NK-92 (cell line): ENCODE results near the gene ZNF385C.
"Not testable (repeated sequence)": the region's sequence is repeated elsewhere in the genome, so short reads cannot be mapped to it uniquely, and the experiment has no call there.

Experiments used
- DNase-seq: peaks from one replicate; lab custom pipeline; 2025; ENCODE audit not compliant: unreplicated experiment; lab: John Stamatoyannopoulos, UW

ZNF385C gene

DNA sequence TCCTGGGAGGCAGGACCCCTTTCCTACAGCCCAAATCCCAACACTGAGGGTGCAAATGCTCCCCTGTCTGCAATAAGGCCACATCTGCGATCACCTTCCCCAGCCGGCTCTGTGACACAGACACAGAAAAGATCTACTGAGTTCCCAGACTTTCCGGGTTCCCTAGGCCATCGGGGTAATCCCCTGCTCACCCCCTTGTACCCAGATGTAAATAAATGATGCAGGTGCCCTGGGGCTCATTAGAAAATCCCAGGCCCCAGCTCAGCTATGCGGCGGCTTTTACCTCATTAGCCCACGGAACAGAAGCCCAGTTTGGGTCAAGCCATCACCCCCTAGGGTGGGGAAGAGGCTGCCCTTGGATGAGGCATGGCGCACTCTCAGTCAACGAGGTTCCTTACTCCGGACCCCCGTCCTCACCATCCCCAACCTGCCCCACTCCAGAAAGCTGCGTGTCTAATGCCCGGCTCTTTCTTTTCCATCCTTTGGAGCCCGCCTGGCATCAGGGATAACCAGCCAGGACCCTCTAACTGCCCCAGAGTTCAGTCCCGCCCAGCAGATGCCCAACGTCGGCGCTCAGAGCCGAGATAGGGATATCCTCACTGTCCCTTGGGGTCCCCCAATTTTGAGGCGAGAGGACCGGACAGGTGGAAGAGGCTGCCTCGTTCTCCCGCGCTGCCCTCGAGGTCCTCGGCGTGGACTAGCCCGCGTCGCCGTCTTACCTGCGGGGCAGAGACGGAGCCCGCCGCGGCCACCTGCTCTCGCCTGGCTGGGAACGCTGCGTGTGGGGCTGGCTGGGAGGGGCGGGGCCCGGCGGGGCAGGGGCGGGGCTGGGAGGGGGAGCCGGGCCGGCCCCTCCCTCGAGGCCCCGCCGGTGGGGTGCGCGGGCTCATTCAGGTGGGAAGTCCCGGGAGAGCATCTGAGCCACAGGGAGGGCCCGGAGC lies at the start of gene ZNF385C:
TSS of gene ZNF385C (minus strand) at position 783 of the 941 bp plus-strand sequence. CDS start 35,417 bp downstream, outside the sequence.
- DNase-seq = no peak

DNA sequence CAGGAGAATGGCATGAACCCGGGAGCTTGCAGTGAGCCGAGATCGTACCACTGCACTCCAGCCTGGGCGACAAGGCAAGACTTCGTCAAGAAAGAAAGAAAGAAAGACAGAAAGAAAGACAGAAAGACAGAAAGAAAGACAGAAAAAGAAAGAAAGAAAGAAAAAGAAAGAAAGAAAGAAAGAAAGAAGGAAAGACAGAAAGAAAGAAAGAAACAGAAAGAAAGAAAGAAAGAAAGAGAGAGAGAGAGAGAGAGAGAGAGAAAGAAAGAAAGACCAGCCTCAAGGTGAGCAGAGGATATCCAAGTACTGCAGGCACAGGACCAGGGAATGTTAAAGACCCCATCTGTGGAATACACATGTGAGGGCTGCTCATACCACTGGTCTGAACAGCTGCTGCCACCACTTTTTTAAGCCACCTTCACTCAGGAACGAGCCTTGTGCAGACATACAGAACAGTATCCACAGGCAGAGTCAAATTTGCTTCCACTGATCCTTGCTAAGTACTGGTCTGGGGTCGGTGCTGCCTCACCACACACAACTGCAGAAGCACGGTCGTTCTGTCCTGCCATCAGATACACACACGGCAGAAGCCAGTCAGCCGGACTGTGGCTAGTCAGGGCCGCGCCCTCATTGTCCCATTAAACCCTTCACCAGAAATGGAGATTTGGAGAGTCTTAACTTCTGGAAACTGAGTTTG lies 48.8 kb upstream of the ZNF385C start:
- DNase-seq = no peak

GRCh38 chr17:42143138-42143537 lies 44.9 kb upstream of the ZNF385C start:
- not testable (repeated sequence) for DNase-seq

- no peak for DNase-seq
Observed at GRCh38 chr17:42142371-42142896, 44.2 kb upstream of the ZNF385C start.

GRCh38 chr17:42141382-42141781 lies 43.1 kb upstream of the ZNF385C start:
- no peak for DNase-seq

DNA sequence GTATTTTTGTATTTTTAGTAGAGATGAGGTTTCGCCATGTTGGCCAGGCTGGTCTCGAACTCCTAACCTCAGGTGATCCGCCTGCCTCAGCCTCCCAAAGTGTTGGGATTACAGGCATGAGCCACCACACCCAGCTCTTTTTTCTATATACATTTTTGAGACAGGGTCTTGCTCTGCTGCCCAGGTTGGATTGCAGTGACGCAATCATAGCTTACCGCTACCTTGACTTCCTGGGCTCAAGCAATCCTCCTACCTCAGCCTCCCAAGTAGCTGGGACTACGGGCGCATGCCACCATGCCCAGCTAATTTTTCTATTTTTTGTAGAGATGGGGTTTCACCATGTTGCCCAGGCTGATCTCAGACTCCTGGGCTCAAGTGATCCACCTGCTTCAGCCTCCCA lies 42.4 kb upstream of the ZNF385C start:
- not testable (repeated sequence) for DNase-seq

GRCh38 chr17:42138749-42139492 lies 40.6 kb upstream of the ZNF385C start:
- no peak for DNase-seq

- DNase-seq = no peak
Observed at GRCh38 chr17:42136654-42137051, 38.4 kb upstream of the ZNF385C start.

GRCh38 chr17:42135664-42136653 lies 37.7 kb upstream of the ZNF385C start:
- DNase-seq = no peak

- DNase-seq = no peak
Observed at GRCh38 chr17:42135151-42135550, 36.9 kb upstream of the ZNF385C start.

- no peak for DNase-seq
Observed at GRCh38 chr17:42133461-42134041, 35.3 kb upstream of the ZNF385C start.

- no peak for DNase-seq
Observed at GRCh38 chr17:42132941-42133340, 34.7 kb upstream of the ZNF385C start.

GRCh38 chr17:42131981-42132432 lies 33.7 kb upstream of the ZNF385C start:
- no peak for DNase-seq

GRCh38 chr17:42131232-42131631 lies 33.0 kb upstream of the ZNF385C start:
- no peak for DNase-seq

DNA sequence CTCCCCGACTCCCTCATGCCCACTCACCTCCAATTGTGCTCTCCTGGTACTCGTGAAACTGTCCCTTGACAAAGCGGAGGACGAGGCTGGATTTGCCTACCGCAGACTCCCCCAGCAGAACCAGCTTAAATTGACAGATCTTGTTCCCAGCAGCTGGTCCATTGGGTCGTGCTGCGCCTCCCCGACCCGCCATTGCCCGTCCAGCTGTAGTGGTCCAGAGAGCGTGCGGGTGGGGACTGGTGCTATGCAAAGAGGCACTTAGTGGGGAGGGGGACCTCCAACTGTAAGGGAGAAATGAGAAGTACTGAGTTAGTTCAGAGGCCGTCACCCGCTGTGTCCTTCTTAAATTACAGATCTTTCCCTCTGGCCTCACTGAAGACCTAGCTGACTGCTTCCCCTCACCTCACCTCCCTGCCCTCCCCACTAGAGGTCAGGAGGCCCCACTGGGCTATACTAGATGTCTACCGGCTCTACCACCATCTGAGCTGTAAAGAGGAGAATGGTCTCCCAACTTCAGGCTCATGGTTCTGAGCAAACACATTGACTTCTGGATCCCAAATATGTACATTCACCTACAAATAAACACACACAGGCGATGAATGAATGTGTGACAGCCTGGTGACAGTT lies 32.1 kb upstream of the ZNF385C start:
- DNase-seq = no peak

- no peak for DNase-seq
Observed at GRCh38 chr17:42129109-42129837, 31.0 kb upstream of the ZNF385C start.

GRCh38 chr17:42127414-42127813 lies 29.1 kb upstream of the ZNF385C start:
- no peak for DNase-seq

- no peak for DNase-seq
Observed at GRCh38 chr17:42126836-42127235, 28.6 kb upstream of the ZNF385C start.
